Measurements from ENCODE around the gene TNKS1BP1.

DNA sequence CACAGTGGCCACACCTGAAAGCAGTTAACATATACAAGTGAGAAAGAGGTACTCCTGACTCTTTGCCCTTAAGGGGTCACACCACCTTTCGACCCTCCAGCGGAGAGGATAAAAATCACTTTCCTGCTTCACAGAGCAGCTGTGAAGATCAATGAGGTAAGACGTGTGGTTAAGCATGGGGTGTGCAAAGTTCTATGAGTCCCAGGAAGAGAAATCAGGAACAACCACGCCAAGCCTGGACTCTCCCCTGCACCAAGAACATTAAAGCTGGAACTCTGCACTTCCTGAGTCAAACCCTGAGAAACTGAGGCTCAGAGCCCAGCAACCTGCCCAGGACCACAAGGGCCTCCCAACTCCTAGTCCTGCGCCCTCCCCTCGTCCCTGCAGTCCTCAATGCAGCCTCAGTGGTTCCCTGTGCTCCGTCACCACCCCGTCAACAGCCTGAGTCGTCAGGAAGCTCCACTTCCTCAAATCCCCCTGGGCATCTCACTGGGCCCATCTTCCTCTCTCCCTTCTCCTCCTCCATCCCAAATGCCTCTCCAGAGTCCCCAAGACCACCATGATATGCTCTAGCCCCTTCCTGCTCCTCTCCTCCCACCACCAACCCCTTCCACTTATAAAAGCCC, 17.7 kb downstream of the TNKS1BP1 start:
- TF ChIP-seq GATA2 (IDR thresholded peaks at IDR 0.05; ENCODE audit: low read depth, low read length) = no peak
- TF ChIP-seq GATA3 (IDR thresholded peaks at IDR 0.05; ENCODE audit: low read depth, low read length) = no peak

All from SH-SY5Y (cell line).